ENCODE measurements around the gene FGF1.

FGF1 gene

DNA sequence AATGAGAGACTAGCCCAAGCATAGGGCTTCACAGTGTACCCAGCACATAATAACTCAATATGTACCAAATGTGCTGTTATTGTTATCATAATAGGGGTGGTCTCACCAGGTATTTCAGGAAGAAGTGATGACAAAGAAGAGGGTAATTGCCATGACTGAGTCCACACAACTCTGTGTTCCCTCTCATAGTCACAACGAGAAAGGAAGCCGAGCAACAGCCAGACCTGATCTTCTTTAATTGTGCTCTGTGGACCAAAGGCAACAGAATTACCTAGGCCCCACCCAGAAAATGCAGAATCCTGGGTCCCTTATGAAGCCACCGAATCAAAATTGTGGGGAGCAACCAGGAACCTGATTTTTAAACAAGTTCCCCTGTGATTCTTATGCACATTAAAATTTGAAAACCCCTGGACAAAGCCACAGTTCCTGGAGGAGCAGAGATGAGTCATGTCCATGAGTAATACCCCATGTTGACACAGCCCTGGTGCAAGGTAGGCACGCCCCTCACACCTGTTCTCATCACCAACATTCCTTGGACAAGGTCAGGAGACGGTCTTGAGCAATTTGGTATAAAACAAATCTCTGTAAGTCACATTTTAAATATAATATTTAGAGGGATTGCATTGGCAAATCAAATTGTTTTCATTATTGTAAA, 5.2 kb downstream of the FGF1 start:
- no peak for DNase-seq (ENCODE audit: extremely low read depth, insufficient read length)
- H3K27me3 ChIP-seq (replicated peaks; ENCODE audit: control insufficient read depth, insufficient read depth, low read length), result no peaks in the 10 kb centered on the region; the same call in 1 of the 2 replicates
- TF ChIP-seq, protein P1, sequence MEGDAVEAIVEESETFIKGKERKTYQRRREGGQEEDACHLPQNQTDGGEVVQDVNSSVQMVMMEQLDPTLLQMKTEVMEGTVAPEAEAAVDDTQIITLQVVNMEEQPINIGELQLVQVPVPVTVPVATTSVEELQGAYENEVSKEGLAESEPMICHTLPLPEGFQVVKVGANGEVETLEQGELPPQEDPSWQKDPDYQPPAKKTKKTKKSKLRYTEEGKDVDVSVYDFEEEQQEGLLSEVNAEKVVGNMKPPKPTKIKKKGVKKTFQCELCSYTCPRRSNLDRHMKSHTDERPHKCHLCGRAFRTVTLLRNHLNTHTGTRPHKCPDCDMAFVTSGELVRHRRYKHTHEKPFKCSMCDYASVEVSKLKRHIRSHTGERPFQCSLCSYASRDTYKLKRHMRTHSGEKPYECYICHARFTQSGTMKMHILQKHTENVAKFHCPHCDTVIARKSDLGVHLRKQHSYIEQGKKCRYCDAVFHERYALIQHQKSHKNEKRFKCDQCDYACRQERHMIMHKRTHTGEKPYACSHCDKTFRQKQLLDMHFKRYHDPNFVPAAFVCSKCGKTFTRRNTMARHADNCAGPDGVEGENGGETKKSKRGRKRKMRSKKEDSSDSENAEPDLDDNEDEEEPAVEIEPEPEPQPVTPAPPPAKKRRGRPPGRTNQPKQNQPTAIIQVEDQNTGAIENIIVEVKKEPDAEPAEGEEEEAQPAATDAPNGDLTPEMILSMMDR (IDR thresholded peaks at IDR 0.05; ENCODE audit: insufficient read depth, low read length, poor library complexity, severe bottlenecking), result no peak
- no peak overlapping the region for H3K4me3 ChIP-seq (replicated peaks; ENCODE audit: low read depth, low read length)
- no peaks in the 10 kb centered on the region for H3K36me3 ChIP-seq (ENCODE audit: control insufficient read depth, insufficient read depth, low read length)

DNA sequence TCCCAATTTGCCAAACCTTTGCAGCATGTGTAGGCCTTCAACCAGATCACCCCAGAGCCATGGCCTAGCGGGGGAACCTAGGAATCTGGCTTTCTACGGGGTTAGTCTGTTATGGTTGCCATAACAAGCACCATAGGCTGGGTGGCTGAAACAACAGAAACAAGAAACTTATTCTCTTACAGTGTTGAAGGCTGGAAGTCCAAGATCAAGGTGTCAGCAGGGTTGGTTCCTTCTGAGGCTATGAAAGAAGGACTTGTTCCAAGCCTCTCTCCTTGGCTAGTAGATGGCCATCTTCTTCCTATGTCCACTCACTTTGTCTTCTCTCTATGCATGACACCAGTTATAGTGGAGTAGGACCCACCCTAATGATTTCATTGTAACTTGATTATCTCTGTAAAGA, 6.1 kb downstream of the FGF1 start:
- Histone ChIP-seq H3K4me3 (replicated peaks; ENCODE audit: low read depth, low read length) (no peak overlapping the region), H3K27me3 (replicated peaks; ENCODE audit: control insufficient read depth, insufficient read depth, low read length) (no peaks in the 10 kb centered on the region; the same call in 1 of the 2 replicates), H3K36me3 (ENCODE audit: control insufficient read depth, insufficient read depth, low read length) (no peaks in the 10 kb centered on the region)
- TF ChIP-seq, protein P1 (IDR thresholded peaks at IDR 0.05; ENCODE audit: insufficient read depth, low read length, poor library complexity, severe bottlenecking), result no peak
- DNase-seq (ENCODE audit: extremely low read depth, insufficient read length), result no peak

DNA sequence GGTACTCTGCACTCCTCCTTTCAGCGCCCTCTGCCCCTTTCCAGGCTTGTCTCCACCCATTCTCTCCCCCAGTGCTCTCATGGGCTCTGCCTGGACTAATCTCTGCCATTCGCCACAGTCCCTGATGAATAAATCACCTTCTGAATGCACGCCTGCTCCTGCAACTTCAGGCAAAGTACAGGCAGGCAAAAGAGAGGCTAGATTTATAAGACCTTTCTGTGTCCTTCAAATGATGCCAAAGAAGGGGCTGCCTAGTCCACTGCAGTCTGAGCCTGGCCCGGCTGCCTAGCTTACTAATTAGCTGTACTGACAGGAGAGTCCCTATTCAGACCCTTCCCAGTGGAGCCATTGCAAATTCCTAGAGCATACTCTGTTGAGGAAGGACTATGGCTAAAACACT, 7.4 kb downstream of the FGF1 start:
- no peaks in the 10 kb centered on the region; the same call in 1 of the 2 replicates for H3K27me3 ChIP-seq (replicated peaks; ENCODE audit: control insufficient read depth, insufficient read depth, low read length)
- DNase-seq (ENCODE audit: extremely low read depth, insufficient read length), result no peak
- H3K4me3 ChIP-seq (replicated peaks; ENCODE audit: low read depth, low read length), result no peak overlapping the region
- TF ChIP-seq, protein P1 (IDR thresholded peaks at IDR 0.05; ENCODE audit: insufficient read depth, low read length, poor library complexity, severe bottlenecking), result no peak
- H3K36me3 ChIP-seq (ENCODE audit: control insufficient read depth, insufficient read depth, low read length), result no peaks in the 10 kb centered on the region

DNA sequence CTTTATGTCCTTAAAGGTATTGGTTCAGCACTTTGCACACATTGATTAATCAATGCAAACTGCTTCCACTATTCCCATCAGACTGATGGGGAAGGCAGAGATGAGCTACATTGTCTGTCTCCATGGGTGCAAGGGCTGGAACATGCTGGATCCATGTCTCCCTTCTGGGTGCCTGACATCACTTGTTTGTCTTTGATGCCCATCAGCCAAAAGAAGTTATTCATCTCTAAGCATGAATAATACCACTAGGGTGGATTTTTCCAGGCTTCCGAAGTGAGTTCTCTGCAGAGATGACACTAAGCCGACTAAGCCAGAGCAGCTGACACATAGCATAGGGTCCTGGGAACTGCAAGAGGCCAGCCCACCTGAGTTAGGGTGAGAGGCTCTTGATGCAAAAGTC, 8.7 kb downstream of the FGF1 start:
- Histone ChIP-seq H3K27me3 (replicated peaks; ENCODE audit: control insufficient read depth, insufficient read depth, low read length) (no peaks in the 10 kb centered on the region; the same call in 1 of the 2 replicates), H3K4me3 (replicated peaks; ENCODE audit: low read depth, low read length) (no peak overlapping the region), H3K36me3 (ENCODE audit: control insufficient read depth, insufficient read depth, low read length) (no peaks in the 10 kb centered on the region)
- DNase-seq (ENCODE audit: extremely low read depth, insufficient read length), result no peak
- TF ChIP-seq, protein P1 (IDR thresholded peaks at IDR 0.05; ENCODE audit: insufficient read depth, low read length, poor library complexity, severe bottlenecking), result no peak

DNA sequence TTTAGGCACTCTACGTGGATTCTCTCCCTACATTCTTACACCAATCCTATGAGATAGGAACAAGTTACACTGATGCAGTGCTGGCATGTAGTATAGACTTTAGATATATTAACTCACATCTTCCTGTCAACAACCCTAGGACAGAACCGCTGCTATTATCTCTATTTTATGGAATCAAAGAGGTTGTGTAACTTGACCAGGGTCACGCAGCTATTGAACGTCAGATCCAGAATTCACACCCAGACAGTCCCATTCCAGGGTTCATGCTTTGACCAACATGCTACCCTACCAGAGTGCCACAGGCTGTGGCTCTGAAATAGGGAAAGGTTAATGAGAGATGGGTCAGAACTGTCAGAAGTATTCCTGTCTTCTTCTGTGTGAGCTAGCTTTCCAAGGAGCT, 9.6 kb downstream of the FGF1 start:
- H3K4me3 ChIP-seq (replicated peaks; ENCODE audit: low read depth, low read length), result no peak overlapping the region
- no peaks in the 10 kb centered on the region for H3K36me3 ChIP-seq (ENCODE audit: control insufficient read depth, insufficient read depth, low read length)
- no peaks in the 10 kb centered on the region; the same call in 1 of the 2 replicates for H3K27me3 ChIP-seq (replicated peaks; ENCODE audit: control insufficient read depth, insufficient read depth, low read length)
- no peak for DNase-seq (ENCODE audit: extremely low read depth, insufficient read length)
- TF ChIP-seq, protein P1 (IDR thresholded peaks at IDR 0.05; ENCODE audit: insufficient read depth, low read length, poor library complexity, severe bottlenecking), result no peak

Data from GM06990 (cell line).